GM18502 (cell line): ENCODE data around the gene RBMS3.

ENCODE experiments used
- ATAC-seq: cut with Tn5 transposase; IDR thresholded peaks from one replicate; pipeline ENCODE4 v1.9.1; 2021; ENCODE audit warnings: mild to moderate bottlenecking; ENCODE audit not compliant: unreplicated experiment, poor library complexity

The RBMS3 gene

GRCh38 chr3:29892976-29893554, 612.2 kb downstream of the RBMS3 start:
- ATAC-seq: no peak

GRCh38 chr3:29896856-29897255, 616.0 kb downstream of the RBMS3 start:
- ATAC-seq: no peak

- ATAC-seq: no peak
Observed at GRCh38 chr3:29898171-29898965, 617.5 kb downstream of the RBMS3 start.

- ATAC-seq: no peak
Observed at GRCh38 chr3:29899021-29899420, 618.1 kb downstream of the RBMS3 start.

GRCh38 chr3:29901097-29901496, 620.2 kb downstream of the RBMS3 start:
- no peak for ATAC-seq

- ATAC-seq: no peak
Observed at GRCh38 chr3:29903600-29903999, 622.7 kb downstream of the RBMS3 start.

GRCh38 chr3:29906906-29907305, 626.0 kb downstream of the RBMS3 start:
- ATAC-seq: no peak

- ATAC-seq: no peak
Observed at GRCh38 chr3:29912600-29913288, 631.9 kb downstream of the RBMS3 start.

- ATAC-seq: no peak
Observed at GRCh38 chr3:29914861-29915524, 634.1 kb downstream of the RBMS3 start.

GRCh38 chr3:29919571-29919970, 638.7 kb downstream of the RBMS3 start:
- no peak for ATAC-seq

- ATAC-seq: no peak
Observed at GRCh38 chr3:29922992-29923746, 642.3 kb downstream of the RBMS3 start.

GRCh38 chr3:29924783-29925561, 644.1 kb downstream of the RBMS3 start:
- no peak for ATAC-seq

GRCh38 chr3:29926378-29926777, 645.5 kb downstream of the RBMS3 start:
- ATAC-seq: no peak

GRCh38 chr3:29932696-29933325, 651.9 kb downstream of the RBMS3 start:
- no peak for ATAC-seq

GRCh38 chr3:29933802-29934490, 653.1 kb downstream of the RBMS3 start:
- ATAC-seq: no peak

GRCh38 chr3:29934751-29935150, 653.9 kb downstream of the RBMS3 start:
- ATAC-seq: no peak

- ATAC-seq: peak; percentile 94
Observed at GRCh38 chr3:29936054-29936453, 655.2 kb downstream of the RBMS3 start.

- ATAC-seq: peak; percentile 48
Observed at GRCh38 chr3:29936766-29937165, 655.9 kb downstream of the RBMS3 start.
